H1 (cell line): ENCODE measurements around the gene KLHL17. TPM values are rescaled to one million over a fixed set of nuclear protein-coding genes. Genes with fewer than 3 reads are reported as not detected.

Experiments used
- CTCF ChIA-PET: fragments of 300-600 bp; sonication (Branson Sonifier 250); formaldehyde crosslinking; loops from one replicate; lab custom pipeline; 2021; ENCODE audit not compliant: partially characterized antibody; lab: Charles Lee
- POLR2A ChIA-PET: fragments of 300-600 bp; sonication (Branson Sonifier 250); formaldehyde crosslinking; loops from one replicate; lab custom pipeline; 2021; ENCODE audit warnings: inconsistent platforms; ENCODE audit not compliant: partially characterized antibody; lab: Charles Lee
- DNase-seq, 2 experiments: peaks; one replicate each; pipeline versions ENCODE4 v3.0.0 to v3.0.0-alpha.2; 2010 to 2022; ENCODE audit warnings: low spot score in 2 of 2, low read depth in 1 of 2, mixed read lengths in 1 of 2
- FAIRE-seq: peaks from 2 replicates; lab custom pipeline; 2011; peaks lifted over from hg19 to GRCh38; lab: Jason Lieb, UNC
- H2AFZ ChIP-seq: 2 replicates; pipeline ENCODE4 v1.8.1; 2012; ENCODE audit warnings: low read length, inconsistent platforms
- H2AK5ac ChIP-seq: 2 replicates; pipeline ENCODE4 v1.6.1; 2013; ENCODE audit warnings: low read depth, low read length
- H2BK120ac ChIP-seq: replicated peaks from 2 replicates; pipeline ENCODE3; 2013; ENCODE audit warnings: low read depth, low read length, inconsistent platforms
- H2BK12ac ChIP-seq: 2 replicates; pipeline ENCODE4 v1.6.1; 2013; ENCODE audit warnings: low read depth, low read length
- H2BK15ac ChIP-seq: 2 replicates; pipeline ENCODE4 v1.6.1; 2013; ENCODE audit warnings: low read length
- H2BK20ac ChIP-seq: 2 replicates; pipeline ENCODE4 v1.6.1; 2013; ENCODE audit warnings: low read length
- H2BK5ac ChIP-seq: 2 replicates; pipeline ENCODE4 v1.6.1; 2013; ENCODE audit warnings: low read depth, low read length
- H3K14ac ChIP-seq: 2 replicates; pipeline ENCODE4 v1.6.1; 2013; ENCODE audit warnings: inconsistent platforms; ENCODE audit not compliant: insufficient read length
- H3K18ac ChIP-seq: 2 replicates; pipeline ENCODE4 v1.6.1; 2013; ENCODE audit warnings: low read length; ENCODE audit errors: extremely low read depth
- H3K23ac ChIP-seq: 2 replicates; pipeline ENCODE4 v1.6.1; 2013; ENCODE audit warnings: inconsistent platforms; ENCODE audit not compliant: insufficient read length
- H3K23me2 ChIP-seq: 2 replicates; pipeline ENCODE4 v1.6.1; 2013; ENCODE audit warnings: low read depth, low read length
- H3K27ac ChIP-seq: 2 replicates; pipeline ENCODE4 v1.6.1; 2011; ENCODE audit warnings: low read depth, low read length, inconsistent platforms
- H3K27me3 ChIP-seq, 4 experiments: replicated peaks in 1 of 4; 1 replicate in 1 of 4; 2 replicates in 3 of 4; pipeline versions ENCODE4 v1.6.1 to v1.8.1; 2011 to 2013; ENCODE audit warnings: low read length in 3 of 4, mild to moderate bottlenecking in 3 of 4, inconsistent platforms in 2 of 4, mixed read lengths in 2 of 4, moderate library complexity in 1 of 4; ENCODE audit not compliant: control insufficient read depth in 3 of 4, insufficient read depth in 3 of 4; ENCODE audit errors: extremely low read depth in 1 of 4
- H3K36me3 ChIP-seq, 4 experiments: 2 replicates each; pipeline versions ENCODE4 v1.6.1 to v1.8.1; 2011 to 2013; ENCODE audit warnings: mild to moderate bottlenecking in 4 of 4, low read length in 3 of 4, moderate library complexity in 2 of 4, control low read depth in 1 of 4, inconsistent platforms in 1 of 4; ENCODE audit not compliant: insufficient read depth in 4 of 4, control insufficient read depth in 2 of 4
- H3K4ac ChIP-seq: replicated peaks from 2 replicates; pipeline ENCODE3; 2013; ENCODE audit warnings: low read length, low read depth, mixed read lengths, inconsistent platforms; ENCODE audit not compliant: insufficient read length
- H3K4me1 ChIP-seq, 4 experiments: replicated peaks in 1 of 4; 1 replicate in 1 of 4; 2 replicates in 3 of 4; pipeline versions ENCODE4 v1.6.1 to v1.8.1; 2011 to 2013; ENCODE audit warnings: low read length in 3 of 4, inconsistent platforms in 2 of 4, mixed read lengths in 1 of 4; ENCODE audit not compliant: insufficient read depth in 4 of 4, control insufficient read depth in 3 of 4
- H3K4me2 ChIP-seq, 2 experiments: 2 replicates each; pipeline versions ENCODE4 v1.6.1 to v1.8.1; 2011 to 2013; ENCODE audit warnings: low read depth in 2 of 2, low read length in 2 of 2, control low read depth in 1 of 2, inconsistent platforms in 1 of 2, mild to moderate bottlenecking in 1 of 2; ENCODE audit not compliant: insufficient read depth in 1 of 2
- H3K4me3 ChIP-seq, 4 experiments: fragments of 200-600, 300-600 bp in 1 of 4; sonication (generic), shearing (Covaris generic), sonication (Bioruptor Twin) in 1 of 4; 2 replicates each; pipeline versions ENCODE4 v1.5.1 to v1.8.1; 2011 to 2016; ENCODE audit warnings: low read length in 4 of 4, low read depth in 3 of 4, control low read depth in 2 of 4, inconsistent platforms in 2 of 4, mild to moderate bottlenecking in 2 of 4, mixed read lengths in 1 of 4, moderate library complexity in 1 of 4; ENCODE audit not compliant: insufficient read depth in 2 of 4; ENCODE audit errors: extremely low read depth in 1 of 4
- H3K56ac ChIP-seq: replicated peaks from 2 replicates; pipeline ENCODE3; 2013; ENCODE audit warnings: low read depth, mild to moderate bottlenecking, mixed read lengths, low read length, inconsistent platforms; ENCODE audit not compliant: insufficient read length
- H3K79me1 ChIP-seq: 2 replicates; pipeline ENCODE4 v1.6.1; 2013; ENCODE audit warnings: low read depth, low read length, control low read depth
- H3K79me2 ChIP-seq, 2 experiments: 2 replicates each; pipeline versions ENCODE4 v1.6.1 to v1.8.1; 2012 to 2013; ENCODE audit warnings: low read length in 2 of 2, mild to moderate bottlenecking in 2 of 2, inconsistent platforms in 1 of 2; ENCODE audit not compliant: insufficient read depth in 2 of 2, control insufficient read depth in 1 of 2
- H3K9ac ChIP-seq, 4 experiments: replicated peaks in 1 of 4; 1 replicate in 1 of 4; 2 replicates in 3 of 4; pipeline versions ENCODE4 v1.6.1 to v1.8.1; 2011 to 2013; ENCODE audit warnings: low read depth in 3 of 4, low read length in 3 of 4, control low read depth in 2 of 4, mild to moderate bottlenecking in 2 of 4, moderate library complexity in 2 of 4, inconsistent platforms in 1 of 4; ENCODE audit errors: extremely low read depth in 1 of 4
- H3K9me3 ChIP-seq, 2 experiments: 2 replicates each; pipeline versions ENCODE4 v1.6.1 to v1.8.1; 2012 to 2013; ENCODE audit warnings: mild to moderate bottlenecking in 2 of 2, moderate library complexity in 2 of 2, control low read depth in 1 of 2, inconsistent platforms in 1 of 2, low read depth in 1 of 2, low read length in 1 of 2, mixed read lengths in 1 of 2; ENCODE audit not compliant: insufficient read depth in 2 of 2
- H4K20me1 ChIP-seq, 2 experiments: replicated peaks in 1 of 2; 2 replicates each; pipeline versions ENCODE3 to v1.8.1; 2011 to 2013; ENCODE audit warnings: inconsistent platforms in 2 of 2, low read length in 2 of 2, mild to moderate bottlenecking in 1 of 2; ENCODE audit not compliant: insufficient read depth in 2 of 2, control insufficient read depth in 1 of 2
- H4K5ac ChIP-seq: 2 replicates; pipeline ENCODE4 v1.6.1; 2013; ENCODE audit warnings: low read length, low read depth, mixed read lengths, inconsistent platforms; ENCODE audit not compliant: insufficient read length
- H4K8ac ChIP-seq: 2 replicates; pipeline ENCODE4 v1.8.0; 2013; ENCODE audit warnings: mild to moderate bottlenecking, moderate library complexity, low read length, inconsistent platforms; ENCODE audit not compliant: insufficient read depth; ENCODE audit errors: extremely low read depth
- H4K91ac ChIP-seq: replicated peaks from 2 replicates; pipeline ENCODE3; 2013; ENCODE audit warnings: low read length, mixed read lengths, inconsistent platforms; ENCODE audit not compliant: insufficient read length
- CHD2 ChIP-seq: IDR thresholded peaks from 2 replicates; pipeline ENCODE4 v1.6.1; 2012; ENCODE audit warnings: low read length, improper control_type of control experiment
- CREB1 ChIP-seq: IDR thresholded peaks from 2 replicates; pipeline ENCODE4 v1.6.1; 2012; ENCODE audit warnings: inconsistent platforms
- EGR1 ChIP-seq: IDR thresholded peaks from 2 replicates; pipeline ENCODE4 v1.6.1; 2011; ENCODE audit warnings: low read depth, low read length, borderline replicate concordance
- JUND ChIP-seq: IDR thresholded peaks from 2 replicates; pipeline ENCODE4 v1.6.1; 2011; ENCODE audit warnings: mild to moderate bottlenecking, improper control_type of control experiment, low read length
- KDM4A ChIP-seq: IDR thresholded peaks from one replicate; pipeline ENCODE4 v1.7.1; 2012; ENCODE audit warnings: low read depth, mild to moderate bottlenecking, moderate library complexity, low read length, inconsistent platforms; ENCODE audit not compliant: severe bottlenecking
- KDM5A ChIP-seq: fragments of 200-600 bp; IDR thresholded peaks from 2 replicates; pipeline ENCODE4 v1.7.1; 2012; ENCODE audit warnings: mild to moderate bottlenecking, low read length, inconsistent platforms, mixed read lengths
- NANOG ChIP-seq: IDR thresholded peaks from 2 replicates; pipeline ENCODE4 v1.6.1; 2011; ENCODE audit warnings: low read length, low read depth, mild to moderate bottlenecking, inconsistent platforms; ENCODE audit not compliant: insufficient read depth, poor library complexity, severe bottlenecking
- RNF2 ChIP-seq: fragments of 200-900, 300-1000 bp; sonication (generic); IDR thresholded peaks from 2 replicates; pipeline ENCODE4 v1.7.1; 2016; ENCODE audit warnings: borderline replicate concordance, low read depth, mild to moderate bottlenecking, antibody characterized with exemption, low read length; ENCODE audit not compliant: poor library complexity, severe bottlenecking; ENCODE audit errors: missing control alignments
- SAP30 ChIP-seq: fragments of 300-600 bp; sonication (generic); IDR thresholded peaks from 2 replicates; pipeline ENCODE4 v1.7.1; 2012; ENCODE audit warnings: low read length, moderate library complexity, mild to moderate bottlenecking, inconsistent platforms; ENCODE audit not compliant: insufficient read depth, insufficient replicate concordance
- USF2 ChIP-seq: IDR thresholded peaks from 2 replicates; pipeline ENCODE4 v1.6.1; 2011; ENCODE audit warnings: low read length, improper control_type of control experiment
- WGBS, 2 experiments: shearing (Covaris generic) in 1 of 2; methylation state at CpG; one replicate each; pipeline versions ENCODE4 v1.1.6 to v1.1.7; 2013 to 2015; ENCODE audit warnings: low lambda C conversion rate in 2 of 2, mixed read lengths in 2 of 2, inconsistent platforms in 1 of 2, low coverage in 1 of 2, missing lambda C conversion rate in 1 of 2; ENCODE audit not compliant: insufficient replicate concordance in 2 of 2, insufficient coverage in 1 of 2, insufficient read length in 1 of 2; ENCODE audit errors: extremely low coverage in 1 of 2, missing lambda C conversion rate in 1 of 2; 5-methylcytosine and 5-hydroxymethylcytosine counted together
- polyA plus RNA-seq, 7 experiments: library from polyadenylated mRNA; depleted of rRNA in 3 of 7; stranded (reverse) in 5 of 7; unstranded in 2 of 7; fragments of >200 nt in 5 of 7; fragments of 200-250 nt in 2 of 7; gene quantifications; 1 replicate in 5 of 7; 2 replicates in 1 of 7; 4 replicates in 1 of 7; pipeline versions ENCODE4 v1.2.1 to v1.2.3, GENCODE V29; 2011 to 2013; ENCODE audit warnings: missing spikeins in 2 of 7, mixed read lengths in 2 of 7
- total RNA-seq: library from RNA; stranded (reverse); fragmentation: NEBNext Ultra II Directional; extraction: Animal tissue kit (Norgen Biotek cat#: 25700); gene quantifications from 2 replicates; pipeline ENCODE4 v1.2.1, GENCODE V29; 2021

The KLHL17 gene
- total and polyA plus RNA-seq, 2 of the 8 experiments (the other 6 are each of a cell fraction or from before 2014, with no cell fraction given): 32.6 to 36.1 TPM

DNA sequence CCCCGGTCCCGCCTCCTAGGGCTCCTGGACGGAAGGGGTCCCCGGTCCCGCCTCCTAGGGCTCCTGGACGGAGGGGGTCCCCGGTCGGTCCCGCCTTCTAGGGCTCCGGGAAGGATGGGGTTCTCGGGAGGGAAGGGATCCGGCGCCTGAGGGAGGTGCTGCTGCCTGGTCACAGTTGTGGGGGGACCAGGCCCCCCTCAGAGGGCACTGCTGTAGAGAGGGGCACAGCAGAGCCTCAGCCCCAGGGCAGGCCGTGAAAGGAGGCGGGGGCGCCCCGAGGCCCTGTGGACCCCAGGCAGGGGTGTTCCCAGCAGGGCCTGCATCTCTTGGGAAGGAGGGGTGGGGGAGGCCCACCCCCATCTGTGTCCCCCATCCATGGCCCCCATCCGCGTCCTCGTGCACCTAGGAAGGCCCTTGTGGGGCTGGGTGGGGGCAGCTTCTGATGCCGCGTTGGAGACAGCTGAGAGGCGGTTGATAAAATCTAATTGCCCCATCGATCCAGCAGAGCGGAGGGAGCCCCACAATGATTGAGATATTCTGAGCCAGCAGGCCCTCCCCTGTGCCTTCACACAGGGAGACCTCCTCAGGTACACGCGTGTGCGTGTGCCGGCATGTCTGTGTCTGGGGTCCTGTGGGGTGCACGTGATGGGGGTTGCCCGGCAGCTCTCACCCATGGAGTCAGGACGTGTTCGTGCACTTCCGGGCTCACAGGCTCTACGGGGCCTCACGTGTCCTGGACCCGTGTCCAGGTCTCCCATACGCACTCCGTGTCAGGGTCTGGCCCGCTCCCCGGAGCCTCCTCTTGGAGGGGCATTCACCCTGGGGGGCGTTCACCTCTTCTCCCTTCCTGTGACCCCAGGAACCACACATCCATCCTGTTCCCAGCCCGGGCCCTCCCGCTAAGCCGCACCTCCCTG, 23.8 kb upstream of the KLHL17 start:
- Histone ChIP-seq H3K4me3 (no peak overlapping the region), H3K23ac (no peak overlapping the region), H4K5ac (no peak overlapping the region), H4K8ac (0 out of 2 replicates have a peak overlapping the region, but pooled peaks have one; percentile 25), H2AFZ (no peak overlapping the region), H2BK15ac (no peak overlapping the region), H3K4me1 (peaks cover 2 to 36% (median 24%) of the 10 kb centered on the region in 4 experiments), H3K4me2 (peak overlapping the region in 1 of 2 experiments; percentile 10; a peak in 1 of 4 replicates), H3K36me3 (peaks cover 0 to 4% (median 0%) of the 10 kb centered on the region in 4 experiments; a peak in 1 of 8 replicates), H3K9ac (no peak overlapping the region), H3K27ac (no peak overlapping the region), H3K27me3 (peaks cover 70 to 87% (median 84%) of the 10 kb centered on the region in 4 experiments), H3K56ac (no peak overlapping the region), H4K20me1 (peaks cover 12 to 29% of the 10 kb centered on the region in 2 experiments), H2AK5ac (no peak overlapping the region), H4K91ac (no peak overlapping the region), H3K9me3 (no peaks in the 10 kb centered on the region), H3K14ac (no peak overlapping the region), H2BK120ac (no peak overlapping the region), H2BK5ac (no peak overlapping the region), H2BK20ac (no peak overlapping the region), H2BK12ac (no peak overlapping the region), H3K4ac (no peak overlapping the region), H3K18ac (no peak overlapping the region), H3K79me2 (no peaks in the 10 kb centered on the region), H3K23me2 (peaks cover 3% of the 10 kb centered on the region; the same call in 1 of the 2 replicates), H3K79me1 (no peaks in the 10 kb centered on the region)
- DNase-seq (no peak), FAIRE-seq (no peak)
- POLR2A ChIA-PET: no interaction called here
- CTCF ChIA-PET: interaction anchor here (0.8 to 3.5 kb wide), 3 partner anchors 10 to 45 kb away, joined by 3 to 19 read pairs (median 14); partner anchors contain the start of gene PERM1
- 86% methylated on average over 26 of the region's 45 CpGs; no CpG with 5 or more reads in 1 of the 2 experiments for WGBS, 2 experiments
- TF ChIP-seq JUND: no peak
- TF ChIP-seq KDM4A: no peak
- no peak for TF ChIP-seq EGR1
- TF ChIP-seq CREB1: no peak
- no peak for TF ChIP-seq KDM5A
- no peak for TF ChIP-seq CHD2
- TF ChIP-seq RNF2: no peak
- TF ChIP-seq NANOG: no peak
- no peak for TF ChIP-seq SAP30
- no peak for TF ChIP-seq USF2
